ENCODE data around the gene ZNF689. TPM values are rescaled to one million over a fixed set of nuclear protein-coding genes. Genes with fewer than 3 reads are reported as not detected.

The ZNF689 gene
- total and polyA plus RNA-seq, 2 of the 13 experiments (the other 11 are each of a cell fraction or from before 2014, with no cell fraction given), result 9.7 to 19.5 TPM

DNA sequence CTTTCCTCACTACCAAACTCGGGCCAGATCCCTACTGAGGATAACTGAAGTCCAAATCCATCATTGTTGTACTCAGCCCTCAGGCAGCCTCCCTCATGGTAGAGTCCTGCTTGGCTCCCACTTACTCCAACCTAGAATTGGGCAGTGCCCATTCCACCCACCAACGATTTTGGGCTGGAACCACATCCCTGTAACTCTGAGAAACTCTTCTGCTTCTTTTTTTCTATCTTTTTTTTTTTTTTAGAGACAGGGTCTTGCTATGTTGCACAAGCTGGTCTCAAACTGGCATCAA lies 41.8 kb upstream of the ZNF689 start:
- peaks cover 19% of the 10 kb centered on the region for H3K4me1 ChIP-seq (ENCODE audit: insufficient read depth, low read length)
- POLR2A ChIA-PET, result interaction anchor here (2.2 kb wide), 1 partner anchor 94 kb away, joined by 7 read pairs; the partner anchor contains the start of gene ZNF764
- peak overlapping the region; percentile 89 for H3K9ac ChIP-seq (ENCODE audit: insufficient read depth, low read depth, low read length)
- H3K9me3 ChIP-seq (ENCODE audit: low read length), result no peaks in the 10 kb centered on the region
- DNase-seq (ENCODE audit: low spot score), result no peak
- no peaks in the 10 kb centered on the region; a peak in 1 of 5 replicates for H3K27me3 ChIP-seq (ENCODE audit: control insufficient read depth in 1 of 2, insufficient read depth in 2 of 2, low read length in 2 of 2)
- peaks cover 7 to 32% of the 10 kb centered on the region in 2 experiments; a peak in 4 of 5 replicates for H3K36me3 ChIP-seq (replicated peaks in 1 of 2; ENCODE audit: control insufficient read depth in 1 of 2, insufficient read depth in 2 of 2, low read length in 2 of 2)
- no peak overlapping the region for H2AFZ ChIP-seq (ENCODE audit: low read length)
- TSS peak; percentile 52 for BruUV-seq (replicated peaks)
- ATAC-seq, result no peak
- 6% methylated on average over 2 of the region's 2 CpGs for WGBS (ENCODE audit: low lambda C conversion rate)
- H3K4me2 ChIP-seq (ENCODE audit: low read depth, low read length), result peak overlapping the region; percentile 99
- H3K27ac ChIP-seq (ENCODE audit: extremely low read length, insufficient read depth, low read length), result peak overlapping the region; percentile 88
- H4K20me1 ChIP-seq (ENCODE audit: insufficient read depth, low read length), result no peaks in the 10 kb centered on the region
- FAIRE-seq, result no peak
- peaks cover 5% of the 10 kb centered on the region for H3K79me2 ChIP-seq (ENCODE audit: insufficient read depth, low read length)
- TF ChIP-seq, protein P1, sequence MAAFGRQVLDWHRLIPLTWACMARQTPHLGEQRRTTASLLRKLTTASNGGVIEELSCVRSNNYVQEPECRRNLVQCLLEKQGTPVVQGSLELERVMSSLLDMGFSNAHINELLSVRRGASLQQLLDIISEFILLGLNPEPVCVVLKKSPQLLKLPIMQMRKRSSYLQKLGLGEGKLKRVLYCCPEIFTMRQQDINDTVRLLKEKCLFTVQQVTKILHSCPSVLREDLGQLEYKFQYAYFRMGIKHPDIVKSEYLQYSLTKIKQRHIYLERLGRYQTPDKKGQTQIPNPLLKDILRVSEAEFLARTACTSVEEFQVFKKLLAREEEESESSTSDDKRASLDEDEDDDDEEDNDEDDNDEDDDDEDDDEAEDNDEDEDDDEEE (CRISPR knock-in tag; IDR thresholded peaks at IDR 0.05), result 0 out of 2 replicates have a peak, but pooled peaks have one; percentile 56
- TF ChIP-seq NR3C1 (CRISPR knock-in tag; IDR thresholded peaks at IDR 0.05) (no peak), ZNF790 (CRISPR knock-in tag; IDR thresholded peaks at IDR 0.05; ENCODE audit: borderline replicate concordance) (0 out of 2 replicates have a peak, but pooled peaks have one; percentile 34)
- intact Hi-C loops (cut with micrococcal nuclease; ENCODE audit: unreplicated experiment) (loop anchor here (10.0 kb wide), 2 partner anchors 127 to 567 kb away; partner anchors contain the start of gene ZNF768), in situ Hi-C loops (cut with HindIII; ENCODE audit: extremely low pct_ligation_motif_present, low pct_unique_long_range_greater_than_20kb) (loop anchor here (25.0 kb wide), 1 partner anchor 840 kb away; the partner anchor contains the start of genes MAZ, MVP, PAGR1 and PRRT2)
- CTCF ChIA-PET (ENCODE audit: low intra/inter-chr PET ratio, low total read pairs), result interaction anchor here (0.6 to 1.2 kb wide), 2 partner anchors 23 to 253 kb away, joined by 3 to 4 read pairs; no protein-coding TSS in a partner anchor
- H3K4me3 ChIP-seq (replicated peaks in 1 of 3; ENCODE audit: insufficient read depth in 1 of 3, low read depth in 2 of 3, low read length in 3 of 3), result peak overlapping the region; percentile 79 to 100 (median 95)

DNA sequence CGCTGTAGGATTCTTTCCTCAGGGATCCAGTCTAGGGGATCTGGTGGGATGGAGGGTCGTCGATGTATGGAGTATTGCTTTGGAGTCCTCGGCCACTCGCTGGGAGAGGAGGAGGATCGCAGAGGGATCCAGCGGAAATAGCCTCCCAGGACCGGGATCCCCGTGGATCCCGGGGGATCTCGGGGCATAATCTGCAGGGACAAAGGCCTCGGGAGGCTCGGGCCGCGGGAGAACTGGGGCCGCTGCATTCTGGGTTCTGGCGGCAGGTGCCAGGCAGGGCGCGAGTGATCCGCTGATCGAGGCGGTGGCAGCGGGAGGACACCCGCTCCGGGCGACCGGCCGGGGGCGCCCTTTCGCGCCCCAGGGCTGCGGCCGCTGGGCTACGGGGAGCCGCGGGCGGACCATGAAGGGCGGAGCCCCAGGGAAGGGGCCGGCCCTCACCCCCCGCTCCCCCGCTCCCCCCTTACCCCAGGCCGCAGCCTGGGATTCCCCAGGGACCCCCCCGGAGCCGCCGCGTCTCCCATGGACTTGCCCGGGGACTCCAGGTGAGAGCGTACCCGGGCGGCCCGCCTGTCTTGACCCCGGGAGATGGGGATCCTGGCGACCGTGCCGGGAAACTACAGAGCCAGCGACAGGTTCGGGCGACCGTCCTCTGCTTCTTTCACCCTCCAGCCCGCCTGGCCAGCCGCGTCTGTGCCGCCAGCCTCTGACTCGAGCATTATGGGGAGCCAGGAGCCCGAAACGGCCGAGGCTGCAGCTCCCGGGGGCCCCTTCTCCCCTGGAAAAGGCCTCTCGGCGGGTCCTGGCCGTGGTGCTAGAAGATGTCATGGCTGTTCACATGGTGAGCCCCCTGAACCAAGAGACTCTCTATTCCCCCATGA lies 41.2 kb upstream of the ZNF689 start:
- H3K79me2 ChIP-seq (ENCODE audit: insufficient read depth, low read length), result peaks cover 5% of the 10 kb centered on the region
- WGBS (ENCODE audit: low lambda C conversion rate), result under 1% methylated on average over 25 of the region's 71 CpGs
- H3K4me2 ChIP-seq (ENCODE audit: low read depth, low read length), result peak overlapping the region; percentile 99
- FAIRE-seq (no peak), DNase-seq (ENCODE audit: low spot score) (peak; percentile 52), ATAC-seq (peak; percentile 86)
- no peaks in the 10 kb centered on the region for H3K9me3 ChIP-seq (ENCODE audit: low read length)
- in situ Hi-C loops (cut with HindIII; ENCODE audit: extremely low pct_ligation_motif_present, low pct_unique_long_range_greater_than_20kb) (loop anchor here (25.0 kb wide), 1 partner anchor 839 kb away; the partner anchor contains the start of genes MAZ, MVP, PAGR1 and PRRT2), intact Hi-C loops (cut with micrococcal nuclease; ENCODE audit: unreplicated experiment) (loop anchor here (2.0 to 10.0 kb wide), 4 partner anchors 17 to 567 kb away; partner anchors contain the start of gene ZNF768)
- peaks cover 7 to 32% of the 10 kb centered on the region in 2 experiments; a peak in 4 of 5 replicates for H3K36me3 ChIP-seq (replicated peaks in 1 of 2; ENCODE audit: control insufficient read depth in 1 of 2, insufficient read depth in 2 of 2, low read length in 2 of 2)
- H3K4me3 ChIP-seq (replicated peaks in 1 of 3; ENCODE audit: insufficient read depth in 1 of 3, low read depth in 2 of 3, low read length in 3 of 3), result peak overlapping the region; percentile 79 to 100 (median 95)
- BruUV-seq (replicated peaks), result no TSS peak
- ChIA-PET POLR2A (interaction anchor here (0.9 to 2.2 kb wide), 9 partner anchors 7 to 116 kb away, joined by 3 to 18 read pairs (median 4); partner anchors contain the start of genes FBRS, ZNF689, ZNF747 and ZNF764), CTCF (ENCODE audit: low intra/inter-chr PET ratio, low total read pairs) (interaction anchor here (0.6 to 1.2 kb wide), 2 partner anchors 23 to 254 kb away, joined by 3 to 4 read pairs; no protein-coding TSS in a partner anchor)
- H3K27ac ChIP-seq (ENCODE audit: extremely low read length, insufficient read depth, low read length), result peak overlapping the region; percentile 88
- H3K27me3 ChIP-seq (ENCODE audit: control insufficient read depth in 1 of 2, insufficient read depth in 2 of 2, low read length in 2 of 2), result no peaks in the 10 kb centered on the region; a peak in 1 of 5 replicates
- peaks cover 17% of the 10 kb centered on the region for H3K4me1 ChIP-seq (ENCODE audit: insufficient read depth, low read length)
- no peaks in the 10 kb centered on the region for H4K20me1 ChIP-seq (ENCODE audit: insufficient read depth, low read length)
- H3K9ac ChIP-seq (ENCODE audit: insufficient read depth, low read depth, low read length), result peak overlapping the region; percentile 89
- H2AFZ ChIP-seq (ENCODE audit: low read length), result peak overlapping the region; percentile 32
- TF ChIP-seq, protein P2, sequence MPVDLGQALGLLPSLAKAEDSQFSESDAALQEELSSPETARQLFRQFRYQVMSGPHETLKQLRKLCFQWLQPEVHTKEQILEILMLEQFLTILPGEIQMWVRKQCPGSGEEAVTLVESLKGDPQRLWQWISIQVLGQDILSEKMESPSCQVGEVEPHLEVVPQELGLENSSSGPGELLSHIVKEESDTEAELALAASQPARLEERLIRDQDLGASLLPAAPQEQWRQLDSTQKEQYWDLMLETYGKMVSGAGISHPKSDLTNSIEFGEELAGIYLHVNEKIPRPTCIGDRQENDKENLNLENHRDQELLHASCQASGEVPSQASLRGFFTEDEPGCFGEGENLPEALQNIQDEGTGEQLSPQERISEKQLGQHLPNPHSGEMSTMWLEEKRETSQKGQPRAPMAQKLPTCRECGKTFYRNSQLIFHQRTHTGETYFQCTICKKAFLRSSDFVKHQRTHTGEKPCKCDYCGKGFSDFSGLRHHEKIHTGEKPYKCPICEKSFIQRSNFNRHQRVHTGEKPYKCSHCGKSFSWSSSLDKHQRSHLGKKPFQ (CRISPR knock-in tag; IDR thresholded peaks at IDR 0.05; ENCODE audit: insufficient replicate concordance), result peak; percentile 15
- TF ChIP-seq ZNF10 (CRISPR knock-in tag; IDR thresholded peaks at IDR 0.05; ENCODE audit: borderline replicate concordance, low read depth), result no peak
- TF ChIP-seq ZSCAN21 (CRISPR knock-in tag; IDR thresholded peaks at IDR 0.05; ENCODE audit: borderline replicate concordance), result no peak; the same call in 1 of the 2 replicates
- no peak for TF ChIP-seq TBX3 (IDR thresholded peaks at IDR 0.05; ENCODE audit: borderline replicate concordance)
- TF ChIP-seq, protein P3, sequence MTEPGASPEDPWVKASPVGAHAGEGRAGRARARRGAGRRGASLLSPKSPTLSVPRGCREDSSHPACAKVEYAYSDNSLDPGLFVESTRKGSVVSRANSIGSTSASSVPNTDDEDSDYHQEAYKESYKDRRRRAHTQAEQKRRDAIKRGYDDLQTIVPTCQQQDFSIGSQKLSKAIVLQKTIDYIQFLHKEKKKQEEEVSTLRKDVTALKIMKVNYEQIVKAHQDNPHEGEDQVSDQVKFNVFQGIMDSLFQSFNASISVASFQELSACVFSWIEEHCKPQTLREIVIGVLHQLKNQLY (CRISPR knock-in tag; IDR thresholded peaks at IDR 0.05), result 0 out of 2 replicates have a peak, but pooled peaks have one; percentile 12
- TF ChIP-seq, protein P4, sequence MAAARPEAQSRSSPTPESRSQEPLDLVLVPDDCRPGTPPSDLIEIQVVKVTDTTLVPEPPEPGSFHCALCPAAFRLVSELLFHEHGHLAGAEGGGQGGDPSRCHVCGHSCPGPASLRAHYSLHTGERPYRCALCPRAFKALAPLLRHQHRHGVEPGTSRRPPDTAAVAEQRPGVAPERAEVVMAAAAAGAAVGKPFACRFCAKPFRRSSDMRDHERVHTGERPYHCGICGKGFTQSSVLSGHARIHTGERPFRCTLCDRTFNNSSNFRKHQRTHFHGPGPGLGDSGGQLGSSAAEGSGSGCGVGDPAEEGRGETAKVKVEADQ (CRISPR knock-in tag; IDR thresholded peaks at IDR 0.05; ENCODE audit: borderline replicate concordance), result no peak

Data from HepG2 (cell line).